PC-9 (cell line): ENCODE results near the gene COL8A2. TPM values are rescaled to one million over a fixed set of nuclear protein-coding genes. Genes with fewer than 3 reads are reported as not detected.

Source experiments
- BruUV-seq: library from RNA; stranded (reverse); fragments of 400-500 nt; replicated peaks from 2 replicates; lab custom pipeline; 2021; lab: Mats Ljungman, UMichigan
- CTCF ChIA-PET: fragments of 300-600 bp; sonication (Branson Sonifier 250); formaldehyde crosslinking; loops from one replicate; lab custom pipeline; 2022; ENCODE audit warnings: antibody characterized with exemption; lab: Charles Lee
- POLR2A ChIA-PET: fragments of 300-600 bp; sonication (Branson Sonifier 250); formaldehyde crosslinking; loops from one replicate; lab custom pipeline; 2022; ENCODE audit warnings: antibody characterized with exemption; ENCODE audit not compliant: unreplicated experiment; lab: Charles Lee
- DNase-seq, 2 experiments: peaks; one replicate each; pipeline versions ENCODE4 v3.0.0 to v3.0.0-alpha.2; 2015 to 2022; ENCODE audit warnings: mixed read lengths in 1 of 2
- H2AFZ ChIP-seq: fragments of 200-600 bp; sonication (generic); 2 replicates; pipeline ENCODE4 v1.8.1; 2017; ENCODE audit warnings: antibody characterized with exemption
- H3F3A ChIP-seq: fragments of 200-600 bp; sonication (generic); 2 replicates; pipeline ENCODE4 v1.8.1; 2017; ENCODE audit warnings: antibody characterized with exemption, mild to moderate bottlenecking, low read depth; ENCODE audit not compliant: insufficient read depth
- H3K27ac ChIP-seq: fragments of 200-600 bp; sonication (generic); 2 replicates; pipeline ENCODE4 v1.6.1; 2016; ENCODE audit warnings: mixed run types
- H3K27me3 ChIP-seq: fragments of 200-600 bp; sonication (generic); 2 replicates; pipeline ENCODE4 v1.6.1; 2016; ENCODE audit warnings: low read depth, mixed run types; ENCODE audit not compliant: insufficient read depth
- H3K36me3 ChIP-seq: fragments of 200-600 bp; sonication (generic); 2 replicates; pipeline ENCODE4 v1.6.1; 2016; ENCODE audit warnings: low read depth, mixed run types
- H3K4me1 ChIP-seq: fragments of 200-600 bp; sonication (generic); replicated peaks from 2 replicates; pipeline ENCODE4 v1.6.1; 2016; ENCODE audit warnings: mixed run types; ENCODE audit not compliant: insufficient read depth
- H3K4me2 ChIP-seq: fragments of 200-600 bp; sonication (generic); 2 replicates; pipeline ENCODE4 v1.6.1; 2017; ENCODE audit warnings: mixed run types
- H3K4me3 ChIP-seq: fragments of 200-600 bp; sonication (generic); 2 replicates; pipeline ENCODE4 v1.6.1; 2016; ENCODE audit warnings: mixed run types
- H3K79me2 ChIP-seq: fragments of 200-600 bp; sonication (generic); 2 replicates; pipeline ENCODE4 v1.6.1; 2017; ENCODE audit warnings: low read depth, mixed run types
- H3K9me2 ChIP-seq: fragments of 200-600 bp; sonication (generic); 2 replicates; pipeline ENCODE4 v1.8.1; 2017; ENCODE audit warnings: mild to moderate bottlenecking; ENCODE audit not compliant: insufficient read depth
- H3K9me3 ChIP-seq: fragments of 200-600 bp; sonication (generic); 2 replicates; pipeline ENCODE4 v1.8.1; 2016; ENCODE audit warnings: low read depth; ENCODE audit not compliant: insufficient read depth
- H4K20me1 ChIP-seq: fragments of 200-600 bp; sonication (generic); 2 replicates; pipeline ENCODE4 v1.8.1; 2017; ENCODE audit not compliant: insufficient read depth
- CTCF ChIP-seq: fragments of 200-600 bp; sonication (generic); conservative IDR thresholded peaks from 2 replicates; pipeline ENCODE4 v1.6.1; 2017; ENCODE audit warnings: mixed run types, antibody characterized with exemption, mild to moderate bottlenecking, moderate library complexity
- EZH2 ChIP-seq: fragments of 200-600 bp; sonication (generic); IDR thresholded peaks from 2 replicates; pipeline ENCODE4 v1.8.0; 2017; ENCODE audit warnings: antibody characterized with exemption, low read depth
- intact Hi-C: fragments of 100-400 bp; cut with micrococcal nuclease; formaldehyde crosslinking; loops from one replicate; pipeline ENCODE4 v1.10.0; 2022; ENCODE audit not compliant: unreplicated experiment
- total RNA-seq: library from RNA; stranded (reverse); gene quantifications from 2 replicates; pipeline ENCODE4 v1.2.3, GENCODE V29; 2021

COL8A2 gene
- total RNA-seq, 1 experiment from 2014 or later, result 0.20 TPM

GRCh38 chr1:36166938-36167905, 42.2 kb upstream of the COL8A2 start:
- no peak for TF ChIP-seq CTCF
- H3K36me3 ChIP-seq, result peaks cover 12% of the 10 kb centered on the region

GRCh38 chr1:36166136-36166535, 41.1 kb upstream of the COL8A2 start:
- ChIA-PET POLR2A (no interaction called here), CTCF (no interaction called here)
- Histone ChIP-seq H4K20me1 (peaks cover 13% of the 10 kb centered on the region; the same call in 1 of the 2 replicates), H3K9me2 (no peaks in the 10 kb centered on the region), H3F3A (peaks cover 19% of the 10 kb centered on the region; the same call in 1 of the 2 replicates), H3K4me1 (peaks cover 16% of the 10 kb centered on the region), H3K27ac (no peak overlapping the region), H3K27me3 (no peaks in the 10 kb centered on the region), H2AFZ (no peak overlapping the region), H3K79me2 (peaks cover 72% of the 10 kb centered on the region), H3K4me3 (no peak overlapping the region), H3K36me3 (peaks cover 8% of the 10 kb centered on the region; the same call in 1 of the 2 replicates), H3K9me3 (no peaks in the 10 kb centered on the region), H3K4me2 (no peak overlapping the region)
- DNase-seq, result no peak
- no peak for TF ChIP-seq CTCF
- intact Hi-C loops, result no loop called here
- no TSS peak for BruUV-seq

More at GRCh38 chr1:36166938-36167905, 42.2 kb upstream of the COL8A2 start:
- ChIA-PET POLR2A (no interaction called here), CTCF (interaction anchor here (0.6 kb wide), 1 partner anchor 58 kb away, joined by 5 read pairs; no protein-coding TSS in a partner anchor)
- no peaks in the 10 kb centered on the region for H3K9me3 ChIP-seq
- no peak for DNase-seq
- no peak overlapping the region for H2AFZ ChIP-seq
- peaks cover 61% of the 10 kb centered on the region for H3K79me2 ChIP-seq
- intact Hi-C loops, result no loop called here
- H3K27ac ChIP-seq, result no peak overlapping the region
- H3K27me3 ChIP-seq, result no peaks in the 10 kb centered on the region
- H3K9me2 ChIP-seq, result no peaks in the 10 kb centered on the region
- peaks cover 9% of the 10 kb centered on the region; the same call in 1 of the 2 replicates for H4K20me1 ChIP-seq
- no peak overlapping the region for H3K4me3 ChIP-seq
- H3K4me1 ChIP-seq, result peaks cover 10% of the 10 kb centered on the region
- BruUV-seq, result no TSS peak
- H3F3A ChIP-seq, result peaks cover 13% of the 10 kb centered on the region; the same call in 1 of the 2 replicates
- H3K4me2 ChIP-seq, result no peak overlapping the region

- no TSS peak for BruUV-seq
- no peak overlapping the region for H3K4me3 ChIP-seq
- POLR2A ChIA-PET, result no interaction called here
- DNase-seq, result no peak
- H3K4me2 ChIP-seq, result no peak overlapping the region
- H4K20me1 ChIP-seq, result peaks cover 13% of the 10 kb centered on the region; the same call in 1 of the 2 replicates
- H3K27ac ChIP-seq, result no peak overlapping the region
- H3K36me3 ChIP-seq, result 0 out of 2 replicates have a peak, but pooled peaks cover 3% of the 10 kb centered on the region
- H2AFZ ChIP-seq, result no peak overlapping the region
- peaks cover 80% of the 10 kb centered on the region for H3K79me2 ChIP-seq
- no peaks in the 10 kb centered on the region for H3K27me3 ChIP-seq
- TF ChIP-seq EZH2, result no peak
- no peak for TF ChIP-seq CTCF
- no peaks in the 10 kb centered on the region for H3K9me3 ChIP-seq
- intact Hi-C loops, result no loop called here
- CTCF ChIA-PET, result no interaction called here
- H3K4me1 ChIP-seq, result peaks cover 26% of the 10 kb centered on the region
- H3F3A ChIP-seq, result peaks cover 26% of the 10 kb centered on the region; the same call in 1 of the 2 replicates
- H3K9me2 ChIP-seq, result no peaks in the 10 kb centered on the region
Observed at GRCh38 chr1:36165145-36165544, 40.1 kb upstream of the COL8A2 start.
